Rectal smooth muscle tissue (tissue), 1 donor: ENCODE results near the gene ZNF587.

Experiments used
- H3K27ac ChIP-seq: one replicate; pipeline ENCODE4 v1.7.0; 2013; ENCODE audit warnings: low read depth, low read length, inconsistent platforms
- H3K27me3 ChIP-seq: one replicate; pipeline ENCODE4 v1.7.0; 2013; ENCODE audit warnings: low read length; ENCODE audit not compliant: control insufficient read depth, insufficient read depth
- H3K36me3 ChIP-seq: one replicate; pipeline ENCODE4 v1.7.0; 2013; ENCODE audit warnings: low read length; ENCODE audit not compliant: control insufficient read depth, insufficient read depth
- H3K4me1 ChIP-seq: one replicate; pipeline ENCODE4 v1.7.0; 2013; ENCODE audit warnings: low read length; ENCODE audit not compliant: control insufficient read depth, insufficient read depth
- H3K4me3 ChIP-seq: one replicate; pipeline ENCODE4 v1.7.0; 2013; ENCODE audit warnings: low read length
- H3K9ac ChIP-seq: one replicate; pipeline ENCODE4 v1.7.0; 2013; ENCODE audit warnings: low read length

ZNF587 gene

GRCh38 chr19:57914531-57914930 is 64.9 kb downstream of the ZNF587 start:
- Histone ChIP-seq H3K4me1 (no peaks in the 10 kb centered on the region), H3K27ac (no peak overlapping the region), H3K4me3 (no peak overlapping the region), H3K36me3 (peaks cover 18% of the 10 kb centered on the region), H3K27me3 (no peaks in the 10 kb centered on the region), H3K9ac (no peak overlapping the region)
